ENCODE measurements around the gene SNU13. TPM values are rescaled to one million over a fixed set of nuclear protein-coding genes. Genes with fewer than 3 reads are reported as not detected.
"Not testable (repeated sequence)": the region's sequence is repeated elsewhere in the genome, so short reads cannot be mapped to it uniquely, and the experiment has no call there.

The SNU13 gene
- 10 to 100 TPM; 92.4 to 98.1 (median 97.9) TPM for total RNA-seq
- long read RNA-seq, donor 1, transcript SNU13-202 (3 exons, 1,503 nt), result major isoform, 51 of 85 reads
- long read RNA-seq, donor 1, transcript SNU13-201 (3 exons, 877 nt), result minor isoform, 27 of 85 reads
- long read RNA-seq, donor 1, partial matches to known transcripts, result 2 of 85 reads
- long read RNA-seq, donor 1, other reads (novel, unspliced or antisense), result 5 of 85 reads
- long read RNA-seq, donor 2, transcript SNU13-201 (3 exons, 877 nt), result minor isoform, 19 of 102 reads
- long read RNA-seq, donor 2, transcript SNU13-202 (3 exons, 1,503 nt), result major isoform, 70 of 102 reads
- long read RNA-seq, donor 2, partial matches to known transcripts, result 5 of 102 reads
- long read RNA-seq, donor 2, other reads (novel, unspliced or antisense), result 8 of 102 reads

DNA sequence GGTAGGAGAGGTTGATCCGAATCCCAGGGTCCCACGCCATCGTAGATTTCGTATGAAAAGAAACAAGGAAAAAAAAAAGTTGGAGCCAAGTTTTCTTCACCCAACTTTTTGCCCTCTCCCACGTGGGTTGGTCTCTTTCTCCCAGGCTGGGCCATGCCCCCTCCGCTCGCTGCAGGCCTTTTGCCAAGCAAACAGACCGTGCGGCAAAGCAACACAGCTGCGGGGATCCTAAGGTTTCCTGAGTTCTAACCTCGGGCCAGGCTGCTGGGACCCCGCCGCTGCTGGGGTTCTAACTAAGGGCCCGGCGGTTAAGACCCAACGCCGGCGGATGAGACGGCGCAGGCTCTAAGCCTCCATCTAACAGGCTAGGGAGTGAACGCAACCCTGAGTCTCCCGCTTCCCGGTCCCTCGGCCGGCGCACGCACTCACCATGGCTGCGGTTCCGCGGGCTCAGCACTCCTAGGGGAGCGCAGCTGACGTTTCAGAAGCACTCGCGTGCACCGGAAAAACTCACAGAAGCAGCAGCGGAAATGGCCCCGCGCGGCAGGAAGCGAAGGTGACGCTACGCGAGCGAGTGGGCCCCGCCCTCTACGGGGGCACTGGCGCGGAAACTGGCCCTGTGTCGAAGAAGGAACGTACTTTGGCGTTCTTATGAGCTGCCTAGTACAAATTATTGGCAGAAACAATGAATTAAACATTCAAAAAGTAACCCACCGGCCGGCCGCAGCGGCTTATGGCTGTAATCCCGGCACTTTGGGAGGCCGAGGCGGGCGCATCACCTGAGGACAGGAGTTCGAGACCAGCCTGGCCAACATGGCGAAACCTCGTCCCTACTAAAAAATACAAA, at the start of gene SNU13:
Gene SNU13 (minus strand): TSS at position 503 of the 847 bp plus-strand sequence. CDS start 71 bp downstream, at position 432.
- H3K4me3 ChIP-seq, result peak within 1 kb of the TSS; percentile 56
- H3K4me1 ChIP-seq (ENCODE audit: low read depth), result peaks cover 8% of the 10 kb centered on the region
- ATAC-seq (peak; percentile 98), DNase-seq (peak; percentile 94 to 96 (median 94))
- H3K36me3 ChIP-seq (ENCODE audit: low read depth), result no peaks in the 10 kb centered on the region
- TF ChIP-seq, protein P1, sequence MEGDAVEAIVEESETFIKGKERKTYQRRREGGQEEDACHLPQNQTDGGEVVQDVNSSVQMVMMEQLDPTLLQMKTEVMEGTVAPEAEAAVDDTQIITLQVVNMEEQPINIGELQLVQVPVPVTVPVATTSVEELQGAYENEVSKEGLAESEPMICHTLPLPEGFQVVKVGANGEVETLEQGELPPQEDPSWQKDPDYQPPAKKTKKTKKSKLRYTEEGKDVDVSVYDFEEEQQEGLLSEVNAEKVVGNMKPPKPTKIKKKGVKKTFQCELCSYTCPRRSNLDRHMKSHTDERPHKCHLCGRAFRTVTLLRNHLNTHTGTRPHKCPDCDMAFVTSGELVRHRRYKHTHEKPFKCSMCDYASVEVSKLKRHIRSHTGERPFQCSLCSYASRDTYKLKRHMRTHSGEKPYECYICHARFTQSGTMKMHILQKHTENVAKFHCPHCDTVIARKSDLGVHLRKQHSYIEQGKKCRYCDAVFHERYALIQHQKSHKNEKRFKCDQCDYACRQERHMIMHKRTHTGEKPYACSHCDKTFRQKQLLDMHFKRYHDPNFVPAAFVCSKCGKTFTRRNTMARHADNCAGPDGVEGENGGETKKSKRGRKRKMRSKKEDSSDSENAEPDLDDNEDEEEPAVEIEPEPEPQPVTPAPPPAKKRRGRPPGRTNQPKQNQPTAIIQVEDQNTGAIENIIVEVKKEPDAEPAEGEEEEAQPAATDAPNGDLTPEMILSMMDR (IDR thresholded peaks at IDR 0.05), result no peak
- H3K9me3 ChIP-seq, result no peaks in the 10 kb centered on the region
- intact Hi-C loops (cut with DNase I, micrococcal nuclease), result no loop called here

DNA sequence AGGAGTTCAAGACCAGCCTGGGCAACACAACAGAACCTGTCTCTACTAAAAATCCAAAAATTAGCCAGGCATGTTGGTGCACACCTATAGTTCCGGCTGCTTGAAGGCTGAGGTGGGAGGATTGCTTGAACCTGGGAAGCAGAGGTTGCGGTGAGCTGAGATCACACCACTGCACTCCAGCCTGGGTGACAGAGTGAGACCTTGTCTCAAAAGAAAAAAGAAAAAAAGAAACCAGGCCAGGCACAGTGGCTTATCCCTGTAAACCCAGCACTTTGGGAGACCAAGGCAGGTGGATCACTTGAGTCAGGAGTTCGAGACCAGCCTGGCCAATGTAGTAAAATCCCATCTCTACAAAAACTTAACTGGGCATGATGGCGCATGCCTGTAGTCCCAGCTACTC, 44.6 kb upstream of the SNU13 start:
- not testable (repeated sequence) for ATAC-seq, DNase-seq

DNA sequence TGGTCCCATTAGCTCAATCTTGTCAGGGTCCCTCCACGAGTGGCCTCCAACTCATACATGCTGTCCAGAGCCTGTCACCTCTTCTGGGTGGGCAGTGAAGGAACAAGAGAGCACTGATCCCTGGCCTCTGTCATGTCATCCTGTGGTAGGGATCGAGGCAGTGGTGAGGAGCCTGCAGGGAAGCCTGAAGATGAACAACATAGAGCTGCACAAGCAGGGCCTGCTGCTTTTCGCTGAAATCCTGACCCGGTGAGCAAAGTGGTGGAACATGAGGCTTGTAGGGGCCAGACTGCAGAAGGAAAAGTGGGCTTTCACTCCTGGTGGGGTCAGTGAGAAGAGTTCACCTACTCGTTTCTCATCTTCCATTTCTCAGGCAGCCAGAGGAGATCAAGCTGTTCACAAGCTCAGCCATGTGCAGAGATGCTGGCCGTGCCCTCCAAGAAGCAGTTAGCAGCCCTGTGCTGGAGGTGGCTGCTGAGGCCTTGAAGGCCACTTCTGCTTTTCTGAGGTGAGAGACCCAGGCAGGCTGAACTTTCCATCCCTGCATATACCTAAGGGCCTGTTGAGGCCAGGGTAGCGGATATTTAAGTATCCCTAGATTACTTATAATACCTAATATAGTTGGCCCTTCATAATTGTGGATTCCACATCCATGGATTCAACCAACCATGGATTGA, 43.6 kb upstream of the SNU13 start:
- TF ChIP-seq, protein P1 (IDR thresholded peaks at IDR 0.05), result no peak
- H3K4me3 ChIP-seq, result no peak overlapping the region
- no peaks in the 10 kb centered on the region for H3K9me3 ChIP-seq
- no peaks in the 10 kb centered on the region for H3K36me3 ChIP-seq (ENCODE audit: low read depth)
- H3K4me1 ChIP-seq (ENCODE audit: low read depth), result no peaks in the 10 kb centered on the region
- DNase-seq (no peak), ATAC-seq (no peak)
- intact Hi-C loops (cut with DNase I, micrococcal nuclease), result no loop called here

More for the DNA sequence above, 44.6 kb upstream of the SNU13 start:
- H3K9me3 ChIP-seq; H3K36me3 ChIP-seq (ENCODE audit: low read depth); intact Hi-C loops (cut with DNase I, micrococcal nuclease); H3K4me1 ChIP-seq (ENCODE audit: low read depth); H3K4me3 ChIP-seq: not testable (repeated sequence)

DNA sequence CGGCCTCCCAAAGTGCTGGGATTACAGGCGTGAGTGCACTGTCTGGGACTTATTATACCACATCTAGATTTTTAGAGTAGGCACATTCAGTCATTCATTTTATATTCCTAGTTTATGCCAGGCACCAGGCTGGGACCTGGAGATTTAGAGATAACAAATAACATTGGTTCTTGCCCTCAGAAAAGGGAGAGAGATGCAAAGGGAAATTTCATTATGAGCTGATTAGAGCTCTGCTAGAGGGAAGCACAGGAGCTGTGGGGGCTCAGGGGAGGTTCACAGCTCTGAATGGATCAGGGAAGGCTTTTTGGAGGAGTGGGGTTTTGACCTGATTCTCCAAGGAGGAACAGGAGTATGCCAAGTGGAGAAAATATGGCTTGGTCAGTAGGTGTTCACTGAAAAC, 42.9 kb upstream of the SNU13 start:
- intact Hi-C loops (cut with DNase I, micrococcal nuclease), result no loop called here
- no peak for ATAC-seq
- H3K9me3 ChIP-seq, result no peaks in the 10 kb centered on the region
- no peaks in the 10 kb centered on the region for H3K4me1 ChIP-seq (ENCODE audit: low read depth)
- TF ChIP-seq, protein P1 (IDR thresholded peaks at IDR 0.05), result no peak
- no peak for DNase-seq
- no peaks in the 10 kb centered on the region for H3K36me3 ChIP-seq (ENCODE audit: low read depth)
- no peak overlapping the region for H3K4me3 ChIP-seq

DNA sequence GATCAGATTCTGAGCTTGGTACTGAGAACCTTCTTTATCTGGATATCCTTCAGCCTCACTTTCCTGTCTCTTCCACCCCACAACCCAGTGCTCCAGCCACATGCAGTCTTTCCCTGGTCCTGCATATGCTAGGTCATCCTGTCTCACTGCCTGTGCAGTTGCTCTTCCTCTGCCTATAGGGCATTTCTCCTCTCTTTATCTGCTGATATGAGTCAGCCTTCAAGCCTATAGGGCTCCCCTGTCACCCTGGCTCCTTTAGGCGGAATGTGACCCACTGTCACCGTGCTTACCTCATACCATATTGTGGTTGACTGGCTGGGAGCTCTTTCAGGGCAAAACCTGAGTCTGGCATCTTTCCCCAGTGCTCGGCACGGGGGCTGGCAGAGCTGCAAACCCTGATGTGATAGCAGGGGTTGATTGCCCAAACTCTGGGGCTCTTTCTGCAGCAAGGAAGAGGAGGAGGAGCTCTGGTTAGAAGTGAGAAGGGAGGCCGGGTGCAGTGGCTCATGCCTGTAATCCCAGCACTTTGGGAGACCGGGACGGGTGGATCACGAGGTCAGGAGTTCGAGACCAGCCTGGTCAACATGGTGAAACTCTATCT, 36.9 kb upstream of the SNU13 start:
- intact Hi-C loops (cut with DNase I, micrococcal nuclease), result no loop called here
- no peaks in the 10 kb centered on the region for H3K4me1 ChIP-seq (ENCODE audit: low read depth)
- ATAC-seq (no peak), DNase-seq (no peak)
- H3K9me3 ChIP-seq, result no peaks in the 10 kb centered on the region
- no peak overlapping the region for H3K4me3 ChIP-seq
- no peaks in the 10 kb centered on the region for H3K36me3 ChIP-seq (ENCODE audit: low read depth)
- TF ChIP-seq, protein P1 (IDR thresholded peaks at IDR 0.05), result no peak
